HepG2 (cell line): Measurements from ENCODE around the gene CSTPP1. TPM values are rescaled to one million over a fixed set of nuclear protein-coding genes. Genes with fewer than 3 reads are reported as not detected.

Experiments
- AGO2 ChIP-seq: fragments of 200-400 bp; formaldehyde crosslinking; optimal IDR thresholded peaks from 2 replicates; pipeline ENCODE3; 2017; ENCODE audit warnings: mild to moderate bottlenecking, low read depth, low read length, moderate library complexity
- ELF4 ChIP-seq: sonication (generic); formaldehyde crosslinking; IDR thresholded peaks from 2 replicates; pipeline ENCODE4 v1.5.0; 2020; ENCODE audit warnings: missing genetic modification reagents, mild to moderate bottlenecking, moderate library complexity, borderline replicate concordance
- HDAC1 ChIP-seq: sonication (generic); formaldehyde crosslinking; IDR thresholded peaks from 2 replicates; pipeline ENCODE4 v1.5.1; 2020; ENCODE audit warnings: mild to moderate bottlenecking, missing genetic modification reagents
- NR2F1 ChIP-seq, 2 experiments: fragments of 450-650 bp in 1 of 2; formaldehyde crosslinking in 1 of 2; IDR thresholded peaks; 2 replicates each; pipeline versions ENCODE4 v1.5.0 to v1.6.1; 2016 to 2020; ENCODE audit warnings: mild to moderate bottlenecking in 1 of 2, missing compliant biosample characterization in 1 of 2, missing genetic modification reagents in 1 of 2, moderate library complexity in 1 of 2
- NR2F2 ChIP-seq: IDR thresholded peaks from 2 replicates; pipeline ENCODE4 v1.6.1; 2012; ENCODE audit warnings: low read depth, inconsistent platforms, borderline replicate concordance
- PHF21A ChIP-seq: sonication (generic); formaldehyde crosslinking; IDR thresholded peaks from 2 replicates; pipeline ENCODE4 v1.5.0; 2020; ENCODE audit warnings: mild to moderate bottlenecking, missing genetic modification reagents
- POGZ ChIP-seq: sonication (generic); formaldehyde crosslinking; IDR thresholded peaks from 2 replicates; pipeline ENCODE4 v1.4.0; 2020; ENCODE audit warnings: mild to moderate bottlenecking, missing genetic modification reagents
- SETDB1 ChIP-seq: sonication (generic); formaldehyde crosslinking; IDR thresholded peaks from 2 replicates; pipeline ENCODE4 v1.5.1; 2020; ENCODE audit warnings: missing genetic modification reagents, mild to moderate bottlenecking, borderline replicate concordance
- SRF ChIP-seq: IDR thresholded peaks from 2 replicates; pipeline ENCODE4 v1.6.1; 2011; ENCODE audit warnings: mild to moderate bottlenecking, low read depth, low read length, moderate library complexity
- STAG1 ChIP-seq: sonication (generic); formaldehyde crosslinking; IDR thresholded peaks from 2 replicates; pipeline ENCODE4 v1.4.0; 2020; ENCODE audit warnings: missing genetic modification reagents
- ZFP91 ChIP-seq: sonication (generic); formaldehyde crosslinking; IDR thresholded peaks from 2 replicates; pipeline ENCODE4 v1.9.0; 2022; ENCODE audit warnings: missing genetic modification reagents, mild to moderate bottlenecking, borderline replicate concordance
- ZNF143 ChIP-seq: sonication (generic); formaldehyde crosslinking; IDR thresholded peaks from 2 replicates; pipeline ENCODE4 v1.4.0; 2020; ENCODE audit warnings: missing genetic modification reagents
- ZNF331 ChIP-seq: sonication (generic); formaldehyde crosslinking; IDR thresholded peaks from 2 replicates; pipeline ENCODE4 v1.4.0; 2020; ENCODE audit warnings: missing genetic modification reagents
- ZNF550 ChIP-seq: sonication (generic); formaldehyde crosslinking; IDR thresholded peaks from 2 replicates; pipeline ENCODE4 v1.4.0; 2020; ENCODE audit warnings: mild to moderate bottlenecking, missing genetic modification reagents, borderline replicate concordance
- ZNF567 ChIP-seq: sonication (generic); formaldehyde crosslinking; IDR thresholded peaks from 2 replicates; pipeline ENCODE4 v1.8.1; 2023; ENCODE audit warnings: mild to moderate bottlenecking, missing genetic modification reagents, borderline replicate concordance
- ZNF614 ChIP-seq: IDR thresholded peaks from 2 replicates; pipeline ENCODE4 v1.6.1; 2018; ENCODE audit warnings: missing biosample characterization, missing genetic modification reagents, inconsistent platforms, borderline replicate concordance
- ZNF761 ChIP-seq: sonication (generic); formaldehyde crosslinking; conservative IDR thresholded peaks from 2 replicates; pipeline ENCODE4 v1.4.0; 2020; ENCODE audit warnings: mild to moderate bottlenecking, missing genetic modification reagents
- ZNF780A ChIP-seq: sonication (generic); formaldehyde crosslinking; IDR thresholded peaks from 2 replicates; pipeline ENCODE4 v1.8.0; 2022; ENCODE audit warnings: mild to moderate bottlenecking, missing genetic modification reagents, moderate library complexity
- ZSCAN21 ChIP-seq: sonication (generic); formaldehyde crosslinking; IDR thresholded peaks from 2 replicates; pipeline ENCODE4 v1.8.0; 2022; ENCODE audit warnings: mild to moderate bottlenecking, missing genetic modification reagents, moderate library complexity, borderline replicate concordance
- ZSCAN22 ChIP-seq: sonication (generic); formaldehyde crosslinking; IDR thresholded peaks from 2 replicates; pipeline ENCODE4 v1.4.0; 2020; ENCODE audit warnings: mild to moderate bottlenecking, missing genetic modification reagents
- polyA plus RNA-seq, 8 experiments: library from polyadenylated mRNA; depleted of rRNA in 3 of 8; stranded (reverse) in 7 of 8; unstranded in 1 of 8; fragments of >200 nt; fragmentation: Illumina TruSeq in 4 of 8; extraction: Trizol in 4 of 8; gene quantifications; 2 replicates each; pipeline versions ENCODE4 v1.2.1 to v1.2.3, GENCODE V29; 2011 to 2016; ENCODE audit warnings: low read depth in 4 of 8, missing spikeins in 1 of 8, mixed read lengths in 1 of 8; ENCODE audit not compliant: insufficient read depth in 1 of 8
- total RNA-seq, 5 experiments: library from RNA; depleted of rRNA; stranded (reverse); fragments of >200 nt; fragmentation: Illumina TruSeq; extraction: Trizol; gene quantifications; 2 replicates each; pipeline ENCODE4 v1.2.3, GENCODE V29; 2016; ENCODE audit warnings: low read depth in 1 of 5
- TF ChIP-seq, protein P1 (sequence below): sonication (generic); formaldehyde crosslinking; IDR thresholded peaks from 2 replicates; pipeline ENCODE4 v1.5.1; 2020; ENCODE audit warnings: mild to moderate bottlenecking, missing genetic modification reagents, moderate library complexity
- TF ChIP-seq, protein P2 (sequence below): sonication (generic); formaldehyde crosslinking; IDR thresholded peaks from 2 replicates; pipeline ENCODE4 v1.4.0; 2020; ENCODE audit warnings: missing genetic modification reagents, low read depth, mild to moderate bottlenecking, borderline replicate concordance
- TF ChIP-seq, protein P3 (sequence below): sonication (generic); formaldehyde crosslinking; IDR thresholded peaks from 2 replicates; pipeline ENCODE4 v1.4.0; 2020; ENCODE audit warnings: mild to moderate bottlenecking, missing genetic modification reagents

CSTPP1 gene
- total and polyA plus RNA-seq, 2 of the 13 experiments (the other 11 are each of a cell fraction or from before 2014, with no cell fraction given), result 12.3 to 14.6 TPM

- 0 out of 2 replicates have a peak, but pooled peaks have one; percentile 21 for TF ChIP-seq ZNF614 (CRISPR knock-in tag)
- TF ChIP-seq ZNF567, result no peak
- TF ChIP-seq, protein P1, sequence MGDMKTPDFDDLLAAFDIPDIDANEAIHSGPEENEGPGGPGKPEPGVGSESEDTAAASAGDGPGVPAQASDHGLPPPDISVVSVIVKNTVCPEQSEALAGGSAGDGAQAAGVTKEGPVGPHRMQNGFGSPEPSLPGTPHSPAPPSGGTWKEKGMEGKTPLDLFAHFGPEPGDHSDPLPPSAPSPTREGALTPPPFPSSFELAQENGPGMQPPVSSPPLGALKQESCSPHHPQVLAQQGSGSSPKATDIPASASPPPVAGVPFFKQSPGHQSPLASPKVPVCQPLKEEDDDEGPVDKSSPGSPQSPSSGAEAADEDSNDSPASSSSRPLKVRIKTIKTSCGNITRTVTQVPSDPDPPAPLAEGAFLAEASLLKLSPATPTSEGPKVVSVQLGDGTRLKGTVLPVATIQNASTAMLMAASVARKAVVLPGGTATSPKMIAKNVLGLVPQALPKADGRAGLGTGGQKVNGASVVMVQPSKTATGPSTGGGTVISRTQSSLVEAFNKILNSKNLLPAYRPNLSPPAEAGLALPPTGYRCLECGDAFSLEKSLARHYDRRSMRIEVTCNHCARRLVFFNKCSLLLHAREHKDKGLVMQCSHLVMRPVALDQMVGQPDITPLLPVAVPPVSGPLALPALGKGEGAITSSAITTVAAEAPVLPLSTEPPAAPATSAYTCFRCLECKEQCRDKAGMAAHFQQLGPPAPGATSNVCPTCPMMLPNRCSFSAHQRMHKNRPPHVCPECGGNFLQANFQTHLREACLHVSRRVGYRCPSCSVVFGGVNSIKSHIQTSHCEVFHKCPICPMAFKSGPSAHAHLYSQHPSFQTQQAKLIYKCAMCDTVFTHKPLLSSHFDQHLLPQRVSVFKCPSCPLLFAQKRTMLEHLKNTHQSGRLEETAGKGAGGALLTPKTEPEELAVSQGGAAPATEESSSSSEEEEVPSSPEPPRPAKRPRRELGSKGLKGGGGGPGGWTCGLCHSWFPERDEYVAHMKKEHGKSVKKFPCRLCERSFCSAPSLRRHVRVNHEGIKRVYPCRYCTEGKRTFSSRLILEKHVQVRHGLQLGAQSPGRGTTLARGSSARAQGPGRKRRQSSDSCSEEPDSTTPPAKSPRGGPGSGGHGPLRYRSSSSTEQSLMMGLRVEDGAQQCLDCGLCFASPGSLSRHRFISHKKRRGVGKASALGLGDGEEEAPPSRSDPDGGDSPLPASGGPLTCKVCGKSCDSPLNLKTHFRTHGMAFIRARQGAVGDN, result peak; percentile 76
- TF ChIP-seq, protein P2, sequence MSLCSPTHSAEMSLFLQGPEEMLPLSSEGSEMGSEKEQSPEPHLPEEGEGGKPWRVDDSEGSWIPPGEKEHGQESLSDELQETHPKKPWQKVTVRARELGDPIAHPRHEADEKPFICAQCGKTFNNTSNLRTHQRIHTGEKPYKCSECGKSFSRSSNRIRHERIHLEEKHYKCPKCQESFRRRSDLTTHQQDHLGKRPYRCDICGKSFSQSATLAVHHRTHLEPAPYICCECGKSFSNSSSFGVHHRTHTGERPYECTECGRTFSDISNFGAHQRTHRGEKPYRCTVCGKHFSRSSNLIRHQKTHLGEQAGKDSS, result peak; percentile 40; the same call in 1 of the 2 replicates
- TF ChIP-seq HDAC1, result peak; percentile 90; the same call in 1 of the 2 replicates
- TF ChIP-seq NR2F2, result peak; percentile 47; the same call in 1 of the 2 replicates
- peak; percentile 16; the same call in 1 of the 2 replicates for TF ChIP-seq ZNF331 (CRISPR knock-in tag)
- TF ChIP-seq ZNF143 (CRISPR knock-in tag), result no peak
- TF ChIP-seq ZNF550 (CRISPR knock-in tag), result no peak
- 0 out of 2 replicates have a peak, but pooled peaks have one; percentile 21 for TF ChIP-seq SRF
- peak; percentile 41; the same call in 1 of the 2 replicates for TF ChIP-seq ZNF761 (CRISPR knock-in tag)
- TF ChIP-seq ZFP91 (CRISPR knock-in tag), result peak; percentile 81
- peak; percentile 10; the same call in 1 of the 2 replicates for TF ChIP-seq POGZ
- TF ChIP-seq PHF21A (CRISPR knock-in tag), result peak; percentile 84; the same call in 1 of the 2 replicates
- TF ChIP-seq ZNF780A (CRISPR knock-in tag), result no peak
- no peak for TF ChIP-seq STAG1 (CRISPR knock-in tag)
- no peak for TF ChIP-seq SETDB1 (CRISPR knock-in tag)
- TF ChIP-seq ELF4 (CRISPR knock-in tag), result no peak
- no peak for TF ChIP-seq ZSCAN22 (CRISPR knock-in tag)
- TF ChIP-seq, protein P3, sequence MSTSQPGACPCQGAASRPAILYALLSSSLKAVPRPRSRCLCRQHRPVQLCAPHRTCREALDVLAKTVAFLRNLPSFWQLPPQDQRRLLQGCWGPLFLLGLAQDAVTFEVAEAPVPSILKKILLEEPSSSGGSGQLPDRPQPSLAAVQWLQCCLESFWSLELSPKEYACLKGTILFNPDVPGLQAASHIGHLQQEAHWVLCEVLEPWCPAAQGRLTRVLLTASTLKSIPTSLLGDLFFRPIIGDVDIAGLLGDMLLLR (CRISPR knock-in tag), result peak; percentile 30; the same call in 1 of the 2 replicates
- TF ChIP-seq AGO2, result peak; percentile 87
- TF ChIP-seq NR2F1 (CRISPR knock-in tag; IDR thresholded peaks at IDR 0.05), result peak; percentile 9 to 24; a peak in 1 of 4 replicates
- peak; percentile 51; the same call in 1 of the 2 replicates for TF ChIP-seq ZSCAN21 (CRISPR knock-in tag)
Observed at GRCh38 chr11:47184711-47185304, 248.2 kb downstream of the CSTPP1 start (continued).
